Stimulated activated CD4-positive, alpha-beta T cell treated with anti-CD3 and anti-CD28 coated beads, Interleukin-2, amount 100 ng/mL, for 4 hours (primary cell): ENCODE measurements around the gene TMEM187.

Source experiments
- DNase-seq: peaks from one replicate; pipeline ENCODE4 v3.0.0-alpha.2; 2020; ENCODE audit warnings: low read depth

Gene TMEM187

GRCh38 chrX:154020536-154021115 lies 48.1 kb downstream of the TMEM187 start:
- no peak for DNase-seq

GRCh38 chrX:154021131-154021611 lies 48.6 kb downstream of the TMEM187 start:
- no peak for DNase-seq

- no peak for DNase-seq
Measured at GRCh38 chrX:154022108-154022507, 49.6 kb downstream of the TMEM187 start.

- DNase-seq, result no peak
Measured at GRCh38 chrX:154023276-154024000, 50.9 kb downstream of the TMEM187 start.

- no peak for DNase-seq
Measured at GRCh38 chrX:154024271-154024670, 51.7 kb downstream of the TMEM187 start.

- DNase-seq, result no peak
Measured at GRCh38 chrX:154025230-154025629, 52.7 kb downstream of the TMEM187 start.

GRCh38 chrX:154026136-154027021 lies 53.8 kb downstream of the TMEM187 start:
- DNase-seq, result no peak

GRCh38 chrX:154027022-154027402 lies 54.5 kb downstream of the TMEM187 start:
- no peak for DNase-seq

GRCh38 chrX:154027986-154028385 lies 55.4 kb downstream of the TMEM187 start:
- no peak for DNase-seq

- no peak for DNase-seq
Measured at GRCh38 chrX:154028502-154029184, 56.1 kb downstream of the TMEM187 start.

- no peak for DNase-seq
Measured at GRCh38 chrX:154029439-154029838, 56.9 kb downstream of the TMEM187 start.

GRCh38 chrX:154030266-154030665 lies 57.7 kb downstream of the TMEM187 start:
- no peak for DNase-seq

GRCh38 chrX:154030715-154031305 lies 58.3 kb downstream of the TMEM187 start:
- DNase-seq, result no peak

GRCh38 chrX:154032160-154032559 lies 59.6 kb downstream of the TMEM187 start:
- DNase-seq, result no peak

- no peak for DNase-seq
Measured at GRCh38 chrX:154032653-154033052, 60.1 kb downstream of the TMEM187 start.
